Mesodermal cell (in vitro differentiated cells): ENCODE results near the gene SMPD4.
"Not testable (repeated sequence)": the region's sequence is repeated elsewhere in the genome, so short reads cannot be mapped to it uniquely, and the experiment has no call there.

Experiments used
- H3K27ac ChIP-seq: 2 replicates; pipeline ENCODE4 v1.7.0; 2013; ENCODE audit warnings: mild to moderate bottlenecking, low read depth, low read length, moderate library complexity; ENCODE audit not compliant: severe bottlenecking
- H3K36me3 ChIP-seq: 2 replicates; pipeline ENCODE4 v1.7.1; 2013; ENCODE audit warnings: mild to moderate bottlenecking, low read length, moderate library complexity; ENCODE audit not compliant: control insufficient read depth, insufficient read depth
- H3K4me1 ChIP-seq: one replicate; pipeline ENCODE4 v1.7.1; 2013; ENCODE audit warnings: mild to moderate bottlenecking, low read length; ENCODE audit not compliant: insufficient read depth, control insufficient read depth, poor library complexity, severe bottlenecking
- H3K4me3 ChIP-seq: 2 replicates; pipeline ENCODE4 v1.7.0; 2013; ENCODE audit warnings: low read length, control low read depth, mild to moderate bottlenecking; ENCODE audit not compliant: insufficient read depth, poor library complexity, severe bottlenecking; ENCODE audit errors: extremely low read depth
- H3K9me3 ChIP-seq: 2 replicates; pipeline ENCODE4 v1.7.1; 2013; ENCODE audit warnings: mild to moderate bottlenecking, low read length, moderate library complexity; ENCODE audit not compliant: control insufficient read depth
- WGBS, 2 experiments: methylation state at CpG; one replicate each; pipeline ENCODE4 v1.1.5; 2013; ENCODE audit warnings: missing lambda C conversion rate in 2 of 2; ENCODE audit not compliant: insufficient coverage in 2 of 2; 5-methylcytosine and 5-hydroxymethylcytosine counted together

SMPD4 gene

DNA sequence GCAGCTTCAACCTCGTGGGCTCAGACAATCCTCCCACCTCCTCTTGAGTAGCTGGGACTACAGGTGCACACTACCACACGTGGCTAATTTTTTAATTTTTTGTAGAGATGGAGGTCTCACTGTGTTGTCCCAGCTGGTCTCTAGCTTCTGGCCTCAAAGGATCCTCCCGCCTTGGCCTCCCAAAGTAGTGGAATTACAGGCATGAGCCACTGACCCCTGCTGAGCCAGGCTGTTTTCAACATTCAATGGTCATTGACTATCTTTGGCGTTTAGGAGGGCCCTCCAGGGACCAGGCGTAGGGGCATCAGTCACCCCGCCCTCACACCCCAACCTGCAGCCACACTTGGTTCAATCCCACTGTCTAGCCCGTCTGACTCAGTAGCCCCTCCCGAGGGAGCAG is 5.9 kb upstream of the SMPD4 start:
- WGBS, 2 experiments: 72 to 97% methylated on average over 3 of the region's 8 CpGs
- H3K4me3 ChIP-seq: no peak overlapping the region
- no peak overlapping the region for H3K27ac ChIP-seq
- no peaks in the 10 kb centered on the region for H3K9me3 ChIP-seq
- peaks cover 13% of the 10 kb centered on the region for H3K36me3 ChIP-seq
- peaks cover 13% of the 10 kb centered on the region for H3K4me1 ChIP-seq

DNA sequence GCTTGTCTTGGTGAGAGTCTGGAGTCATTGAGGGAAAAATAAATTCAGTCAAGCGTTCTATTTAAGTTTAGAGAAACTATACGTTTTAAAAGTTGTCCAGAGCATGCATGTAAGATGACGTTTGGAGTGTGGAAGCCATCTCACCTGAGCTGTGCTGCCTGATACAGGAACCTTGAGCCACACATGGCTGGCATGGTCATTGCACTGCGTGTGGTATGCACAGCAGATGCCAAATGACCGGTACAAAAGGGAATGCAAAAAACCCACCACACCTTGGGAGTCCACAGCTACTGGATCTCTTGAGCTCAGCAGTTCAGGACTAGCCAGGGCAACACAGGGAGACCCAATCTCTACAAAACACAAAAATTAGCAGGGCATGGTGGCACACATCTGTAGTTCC is 5.0 kb upstream of the SMPD4 start:
- no peak overlapping the region for H3K27ac ChIP-seq
- H3K4me1 ChIP-seq: peaks cover 13% of the 10 kb centered on the region
- peaks cover 13% of the 10 kb centered on the region for H3K36me3 ChIP-seq
- 97% methylated on average over 4 to 5 of the region's 5 CpGs for WGBS, 2 experiments
- H3K9me3 ChIP-seq: no peaks in the 10 kb centered on the region
- no peak overlapping the region for H3K4me3 ChIP-seq

DNA sequence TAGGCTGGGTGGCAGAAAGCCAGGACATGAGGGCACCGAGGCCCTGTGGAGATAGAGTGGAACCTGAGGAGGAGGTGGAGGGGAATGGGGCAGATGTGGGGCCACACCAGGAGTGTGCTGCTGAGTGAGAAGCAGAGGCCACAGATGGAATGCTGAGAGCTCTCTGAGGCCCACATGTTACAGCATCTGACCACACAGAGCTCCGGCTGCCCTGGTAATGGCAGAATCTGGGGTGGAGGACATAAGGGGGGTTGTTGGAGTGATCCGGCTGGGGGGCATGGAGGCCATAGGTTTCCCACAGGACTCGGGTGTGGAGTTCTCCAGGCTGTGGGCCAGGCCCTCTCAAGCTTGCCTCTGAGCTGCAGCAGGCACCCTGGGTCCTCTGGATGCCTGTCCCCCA is 4.5 kb upstream of the SMPD4 start:
- WGBS, 2 experiments: 90 to 97% methylated on average over 2 to 3 of the region's 4 CpGs
- Histone ChIP-seq H3K4me3 (no peak overlapping the region), H3K4me1 (peaks cover 13% of the 10 kb centered on the region), H3K36me3 (peaks cover 12% of the 10 kb centered on the region), H3K27ac (no peak overlapping the region), H3K9me3 (no peaks in the 10 kb centered on the region)

DNA sequence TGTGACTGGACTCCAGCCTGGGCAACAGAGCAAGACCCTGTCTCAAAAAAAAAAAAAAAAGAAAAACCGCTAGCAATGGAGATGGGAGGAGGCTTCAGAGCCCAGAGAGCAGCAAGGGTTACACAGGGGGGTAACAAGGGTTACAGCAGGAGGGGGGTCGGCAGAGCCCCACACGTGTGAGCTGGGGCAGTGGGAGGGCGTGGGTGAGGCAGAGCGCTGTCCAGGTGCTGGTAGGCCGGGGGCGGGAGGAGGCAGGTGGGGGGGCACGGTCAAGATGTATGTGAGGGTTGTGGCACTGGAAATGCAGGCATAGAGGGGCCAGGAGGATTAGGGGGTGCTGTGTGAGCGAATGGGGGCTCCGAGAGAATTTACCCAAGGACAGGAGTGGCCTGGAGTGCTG is 4.0 kb upstream of the SMPD4 start:
- Histone ChIP-seq H3K36me3 (peaks cover 10% of the 10 kb centered on the region), H3K4me3 (no peak overlapping the region), H3K4me1 (peaks cover 13% of the 10 kb centered on the region), H3K9me3 (no peaks in the 10 kb centered on the region), H3K27ac (no peak overlapping the region)
- 86 to 97% methylated on average over 4 to 10 of the region's 10 CpGs for WGBS, 2 experiments

DNA sequence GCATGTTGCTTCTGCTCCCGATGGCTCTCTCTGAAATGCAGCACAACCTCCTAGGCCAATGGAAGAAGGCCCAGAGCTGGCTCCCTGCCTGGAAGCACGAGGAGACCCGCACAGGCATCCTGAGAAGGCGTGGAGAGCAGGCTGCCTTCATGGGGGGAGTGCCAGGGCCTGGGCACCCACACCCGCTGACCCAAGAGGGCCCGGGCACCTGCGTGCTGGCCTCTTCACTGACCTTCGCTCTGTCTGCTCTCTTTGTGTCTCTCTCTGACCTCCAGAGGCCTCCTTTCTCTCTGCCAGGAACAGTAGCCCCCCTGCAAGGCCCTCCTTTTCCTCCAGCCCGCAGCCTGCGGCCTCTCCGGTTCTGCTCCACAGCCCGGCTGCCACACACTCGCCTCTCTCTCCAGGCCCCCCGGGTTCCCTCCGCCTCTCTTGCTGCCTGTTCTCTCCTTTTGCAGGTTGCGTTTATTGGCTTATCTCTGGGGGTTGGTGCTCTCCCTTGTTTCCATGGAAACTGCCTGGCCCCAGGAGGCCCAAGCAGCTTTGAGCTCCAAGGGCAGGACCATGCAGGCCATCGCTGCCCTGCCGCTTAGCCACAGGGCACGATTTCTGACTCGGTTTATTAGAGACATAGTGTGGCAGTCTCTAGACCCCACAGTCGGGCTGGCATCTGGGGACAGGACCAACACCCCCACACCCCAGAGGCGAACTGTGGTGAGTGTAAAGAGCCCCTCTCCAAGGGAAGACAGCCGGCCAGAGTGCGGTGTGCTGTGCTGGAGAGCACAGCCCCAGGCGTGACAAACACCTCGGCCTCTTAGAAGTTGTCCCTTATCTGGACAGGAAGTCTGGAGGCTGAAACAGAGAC is 2.3 kb upstream of the SMPD4 start:
- Histone ChIP-seq H3K4me1 (peaks cover 13% of the 10 kb centered on the region), H3K9me3 (no peaks in the 10 kb centered on the region), H3K36me3 (peaks cover 21% of the 10 kb centered on the region), H3K27ac (no peak overlapping the region), H3K4me3 (peak overlapping the region; percentile 86)
- 76 to 87% methylated on average over 18 to 23 of the region's 26 CpGs for WGBS, 2 experiments

DNA sequence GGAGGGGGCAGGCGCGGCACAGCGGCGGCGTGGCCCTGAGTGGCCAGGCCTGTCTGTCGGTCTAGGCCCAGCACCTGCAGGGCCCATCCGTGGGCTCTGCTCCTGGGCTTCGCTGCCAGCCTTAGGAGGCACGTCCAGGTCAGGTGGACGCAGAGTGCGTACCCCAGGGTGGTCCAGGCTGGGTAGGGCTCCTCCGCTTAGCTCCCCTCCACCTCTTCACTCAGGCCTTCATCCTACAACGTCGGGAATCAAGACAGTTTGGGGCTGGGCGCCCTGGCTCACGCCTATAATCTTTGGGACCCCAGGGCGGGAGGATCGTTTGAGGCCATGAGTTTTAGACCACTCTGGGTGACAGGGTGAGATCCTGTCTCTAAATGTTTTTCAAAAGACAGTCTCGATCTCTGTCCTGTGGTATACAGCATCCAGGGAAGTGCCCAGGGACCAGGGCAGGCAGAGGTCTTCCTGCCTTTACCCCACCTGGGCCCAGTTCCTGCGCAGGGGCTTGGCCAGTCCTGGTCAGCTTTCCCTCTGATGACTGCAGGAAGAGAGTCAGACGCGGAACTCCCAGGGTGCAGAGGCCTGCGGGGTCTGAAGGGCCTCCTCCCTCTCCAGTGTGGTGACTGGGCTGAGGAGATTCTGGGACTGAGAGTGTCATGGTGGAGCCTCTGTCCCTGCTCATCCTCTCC is 1.6 kb upstream of the SMPD4 start:
- H3K27ac ChIP-seq, H3K9me3 ChIP-seq: not testable (repeated sequence)
- H3K4me1 ChIP-seq: peaks cover 12% of the 10 kb centered on the region
- peaks cover 29% of the 10 kb centered on the region for H3K36me3 ChIP-seq
- peak overlapping the region; percentile 86 for H3K4me3 ChIP-seq
- WGBS, 2 experiments: 30 to 44% methylated on average over 9 to 18 of the region's 23 CpGs

DNA sequence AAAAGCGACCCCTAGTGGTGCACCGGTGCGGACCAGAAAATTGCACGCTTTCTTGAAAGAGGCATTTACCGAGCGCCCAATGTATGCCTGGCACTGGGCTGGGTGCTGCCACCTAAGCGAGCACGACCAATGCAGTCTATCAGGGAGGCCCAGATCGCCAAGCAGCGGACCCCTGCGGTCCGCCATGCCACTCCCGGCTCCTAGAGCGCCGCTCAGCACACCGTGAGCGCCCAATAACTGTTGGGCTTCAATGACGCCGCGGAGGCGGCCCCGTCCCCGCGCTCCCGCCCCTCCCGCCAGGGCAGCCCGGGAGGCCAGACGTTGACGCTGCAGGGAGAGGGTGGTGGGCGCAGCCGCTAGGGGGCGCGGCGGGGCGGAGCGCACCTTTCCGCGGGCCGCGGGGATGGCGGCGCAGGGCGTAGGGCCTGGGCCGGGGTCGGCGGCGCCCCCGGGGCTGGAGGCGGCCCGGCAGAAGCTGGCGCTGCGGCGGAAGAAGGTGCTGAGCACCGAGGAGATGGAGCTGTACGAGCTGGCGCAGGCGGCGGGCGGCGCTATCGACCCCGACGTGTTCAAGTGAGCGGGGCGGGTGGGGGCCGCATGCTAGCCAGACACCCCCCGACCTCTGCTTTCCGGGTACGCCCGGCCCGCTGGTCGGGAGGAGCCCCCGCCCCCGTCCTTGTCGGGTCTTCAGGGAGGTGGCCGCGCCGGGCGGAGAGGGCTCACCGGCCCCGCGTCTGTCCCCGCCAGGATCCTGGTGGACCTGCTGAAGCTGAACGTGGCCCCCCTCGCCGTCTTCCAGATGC is 679 bp upstream of the SMPD4 start, which contains the start of gene MZT2B:
MZT2B (plus strand) TSS at position 383 of the 803 bp plus-strand sequence; CDS start at position 404, 21 bp downstream.
- 0 to 1% methylated on average over 53 to 57 of the region's 86 CpGs for WGBS, 2 experiments

DNA sequence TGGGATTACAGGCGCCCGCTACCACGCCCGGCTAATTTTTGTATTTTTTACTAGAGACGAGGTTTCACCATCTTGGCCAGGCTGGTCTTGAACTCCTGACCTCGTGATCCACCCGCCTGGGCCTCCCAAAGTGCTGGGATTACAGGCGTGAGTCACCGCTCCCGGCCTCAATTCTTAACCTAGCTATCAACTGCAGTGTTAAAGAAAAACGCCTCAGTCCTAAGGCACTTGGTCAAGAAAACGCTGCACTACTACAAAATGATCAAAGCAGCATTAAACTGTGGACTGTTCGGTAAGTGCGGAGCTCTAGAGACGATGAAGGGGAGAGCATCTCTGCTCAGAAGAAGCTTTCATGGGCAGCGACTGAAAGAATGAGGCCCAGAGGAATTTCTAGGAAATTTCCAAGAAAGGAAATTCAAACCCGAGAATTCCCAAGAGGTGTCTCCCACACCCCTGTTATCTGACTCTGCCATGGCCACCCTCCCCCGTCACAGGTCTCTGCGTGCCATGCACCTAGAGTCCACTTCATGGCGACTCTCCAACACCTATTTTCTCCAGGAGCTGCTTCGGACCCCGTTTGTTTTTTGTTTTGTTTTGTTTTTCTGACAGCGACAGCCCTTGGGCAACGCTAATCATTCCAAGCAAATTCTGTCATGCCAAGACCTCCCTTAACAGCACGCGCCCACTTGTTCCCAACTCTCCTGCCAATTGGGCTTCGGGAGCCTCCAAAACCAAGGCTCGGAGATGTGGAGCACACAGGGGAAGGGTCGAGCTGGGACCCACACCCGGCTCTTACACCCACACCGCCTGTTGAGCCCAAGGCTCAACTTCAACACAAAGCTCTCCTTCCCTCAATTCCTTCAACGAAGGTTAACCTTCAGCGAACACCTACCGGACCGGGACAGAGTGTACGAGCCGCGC is 738 bp downstream of the SMPD4 start:
- H3K4me3 ChIP-seq: peak overlapping the region; percentile 86
- WGBS, 2 experiments: 23 to 24% methylated on average over 29 to 33 of the region's 38 CpGs
- not testable (repeated sequence) for H3K9me3 ChIP-seq, H3K4me1 ChIP-seq
- H3K27ac ChIP-seq: peak overlapping the region; percentile 62
- peaks cover 41% of the 10 kb centered on the region for H3K36me3 ChIP-seq

More for the DNA sequence above, 679 bp upstream of the SMPD4 start, which contains the start of gene MZT2B:
- Histone ChIP-seq H3K4me3 (peak within 1 kb of the TSS; percentile 86), H3K36me3 (peaks cover 34% of the 10 kb centered on the region), H3K27ac (peak within 1 kb of the TSS; percentile 74)
- not testable (repeated sequence) for H3K4me1 ChIP-seq, H3K9me3 ChIP-seq

DNA sequence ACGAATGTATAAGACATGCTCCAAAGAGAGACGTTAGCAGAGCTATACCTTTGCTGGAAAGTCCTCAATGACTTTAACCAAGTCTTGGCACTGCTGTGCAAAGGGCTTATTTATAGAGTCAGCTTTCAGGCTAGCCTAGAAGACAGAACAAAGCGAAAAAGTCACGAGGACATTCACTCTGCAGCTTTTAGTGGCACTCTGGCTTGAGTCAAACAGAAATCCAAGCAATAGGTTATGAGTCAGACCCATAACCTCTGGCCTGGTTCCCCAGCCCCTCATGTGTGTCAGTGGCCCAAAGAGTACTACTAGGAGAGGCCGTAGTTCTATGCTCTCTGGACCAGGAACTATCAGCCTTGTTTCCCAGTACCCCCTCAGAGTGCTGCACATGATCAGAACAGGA is 6.5 kb downstream of the SMPD4 start:
- H3K9me3 ChIP-seq, H3K4me1 ChIP-seq, H3K27ac ChIP-seq, H3K4me3 ChIP-seq: not testable (repeated sequence)
- peaks cover 86% of the 10 kb centered on the region for H3K36me3 ChIP-seq
- 95 to 96% methylated on average over 4 of the region's 5 CpGs for WGBS, 2 experiments

DNA sequence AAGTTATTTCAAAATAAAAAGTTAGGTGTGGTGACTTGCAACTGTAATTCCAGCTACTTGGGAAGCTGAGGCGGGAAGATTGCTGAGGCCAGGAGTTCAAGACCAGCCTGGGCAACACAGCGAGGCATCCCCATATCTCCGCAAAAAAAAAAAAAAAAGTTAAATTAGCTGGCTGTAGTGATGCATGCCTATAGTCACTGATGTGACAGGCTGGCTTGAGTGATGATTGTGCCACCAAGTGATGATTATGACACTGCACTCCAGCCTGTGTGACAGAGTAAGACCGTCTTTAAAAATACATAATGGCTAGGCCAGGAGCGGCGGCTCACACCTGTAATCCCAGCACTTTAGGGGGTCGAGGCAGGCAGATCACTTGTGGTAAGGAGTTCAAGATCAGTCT is 11.5 kb downstream of the SMPD4 start:
- H3K36me3 ChIP-seq: peaks cover 88% of the 10 kb centered on the region
- WGBS, 2 experiments: 91 to 100% methylated on average over 2 to 4 of the region's 7 CpGs
- H3K9me3 ChIP-seq: no peaks in the 10 kb centered on the region
- no peak overlapping the region for H3K4me3 ChIP-seq
- H3K27ac ChIP-seq: no peak overlapping the region
- H3K4me1 ChIP-seq: no peaks in the 10 kb centered on the region
